Activated naive CD4-positive, alpha-beta T cell treated with Interleukin-2 at 50 U/mL for 16 hours (primary cell): ENCODE measurements around the gene ZNF80.

ENCODE experiments used
- DNase-seq: peaks from one replicate; pipeline ENCODE4 v3.0.0-alpha.2; 2020

ZNF80 gene

DNA sequence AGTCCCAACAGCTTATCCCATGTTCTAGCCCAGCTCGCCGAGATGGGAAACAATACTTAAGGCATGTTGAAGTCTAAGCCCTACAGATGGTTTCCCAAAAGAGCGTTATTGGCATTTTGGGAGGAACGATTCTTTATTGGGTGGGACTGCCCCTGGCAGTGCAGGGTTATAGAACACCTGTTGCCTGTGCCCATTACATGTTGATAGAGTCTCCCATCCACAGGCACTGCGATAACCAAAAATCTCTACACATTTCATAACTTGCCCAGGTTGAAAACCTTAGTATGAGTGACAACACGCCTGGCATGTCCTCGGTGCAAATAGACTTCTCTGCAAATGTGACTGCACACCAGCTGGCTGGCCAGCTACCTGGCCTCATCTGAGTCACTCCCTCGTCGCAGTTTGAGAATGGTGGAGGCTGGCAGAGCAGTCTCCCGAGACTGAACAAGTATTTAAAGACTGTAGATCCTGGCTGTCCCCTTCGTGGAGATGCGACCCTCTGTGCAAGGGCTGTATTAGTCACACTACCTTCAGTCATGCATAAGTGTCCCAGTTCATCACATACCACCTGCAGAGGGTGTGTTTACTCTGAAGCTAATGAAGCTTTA is 18.7 kb downstream of the ZNF80 start:
- DNase-seq: no peak

DNA sequence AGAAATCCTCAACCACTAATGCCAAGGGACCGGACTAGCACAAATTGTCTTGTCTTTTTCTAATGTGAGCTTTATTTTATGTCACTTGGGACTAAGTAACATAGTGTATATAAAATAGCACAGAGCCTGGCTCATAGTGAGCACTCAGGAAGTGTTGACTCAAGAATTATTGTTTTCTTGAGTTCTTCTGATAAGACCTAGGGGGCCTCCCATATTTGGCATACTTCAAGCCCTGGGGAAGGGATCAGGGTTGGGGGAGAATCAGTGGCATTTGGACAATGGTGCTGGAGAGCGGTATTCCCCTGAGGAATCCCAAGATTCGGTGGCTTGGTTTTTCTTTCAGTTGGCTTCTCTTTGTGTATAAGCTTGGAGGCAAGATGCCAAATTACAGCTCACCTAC is 19.4 kb downstream of the ZNF80 start:
- no peak for DNase-seq

- DNase-seq: no peak
Observed at GRCh38 chr3:114217266-114217665, 20.1 kb downstream of the ZNF80 start.

DNA sequence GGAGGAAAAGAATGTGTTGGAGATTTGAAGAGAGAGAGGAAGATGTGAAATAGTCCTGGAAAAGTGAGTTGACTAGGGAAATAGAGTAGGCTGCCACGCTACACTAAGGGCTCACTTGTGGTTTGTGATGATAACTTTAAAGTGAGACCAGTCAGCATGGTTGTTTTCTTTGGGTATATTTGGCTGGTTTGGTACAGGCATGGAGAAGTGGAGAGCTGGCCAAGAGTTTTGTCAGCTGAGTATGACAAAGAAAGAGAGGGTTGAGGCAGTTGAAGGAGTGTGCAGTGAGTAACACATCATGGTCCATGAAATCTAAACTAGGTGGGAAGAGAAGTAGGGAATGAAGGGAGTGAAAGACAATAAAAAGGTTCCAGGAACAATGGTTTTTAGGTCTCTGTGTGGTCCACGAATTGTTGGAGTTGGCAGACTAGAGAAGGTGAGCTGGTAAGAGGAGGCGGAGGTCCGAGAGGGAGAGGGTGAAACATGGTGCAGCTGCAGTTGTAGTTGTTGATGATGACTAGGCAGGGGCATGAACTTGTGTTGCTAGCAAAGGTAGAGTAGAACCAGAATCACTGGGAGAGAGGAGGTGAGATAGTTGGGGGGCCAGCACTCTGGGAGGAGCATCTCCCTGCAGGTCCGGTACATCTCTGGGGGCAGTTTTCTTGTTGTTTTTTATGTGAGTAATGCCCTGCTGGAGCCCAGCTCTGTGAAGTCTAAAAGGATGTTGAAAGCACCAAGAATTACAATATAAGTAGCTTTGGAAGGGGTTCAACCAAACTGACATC is 21.0 kb downstream of the ZNF80 start:
- DNase-seq: no peak

GRCh38 chr3:114214542-114215341 is 22.6 kb downstream of the ZNF80 start:
- DNase-seq: peak; percentile 33

DNA sequence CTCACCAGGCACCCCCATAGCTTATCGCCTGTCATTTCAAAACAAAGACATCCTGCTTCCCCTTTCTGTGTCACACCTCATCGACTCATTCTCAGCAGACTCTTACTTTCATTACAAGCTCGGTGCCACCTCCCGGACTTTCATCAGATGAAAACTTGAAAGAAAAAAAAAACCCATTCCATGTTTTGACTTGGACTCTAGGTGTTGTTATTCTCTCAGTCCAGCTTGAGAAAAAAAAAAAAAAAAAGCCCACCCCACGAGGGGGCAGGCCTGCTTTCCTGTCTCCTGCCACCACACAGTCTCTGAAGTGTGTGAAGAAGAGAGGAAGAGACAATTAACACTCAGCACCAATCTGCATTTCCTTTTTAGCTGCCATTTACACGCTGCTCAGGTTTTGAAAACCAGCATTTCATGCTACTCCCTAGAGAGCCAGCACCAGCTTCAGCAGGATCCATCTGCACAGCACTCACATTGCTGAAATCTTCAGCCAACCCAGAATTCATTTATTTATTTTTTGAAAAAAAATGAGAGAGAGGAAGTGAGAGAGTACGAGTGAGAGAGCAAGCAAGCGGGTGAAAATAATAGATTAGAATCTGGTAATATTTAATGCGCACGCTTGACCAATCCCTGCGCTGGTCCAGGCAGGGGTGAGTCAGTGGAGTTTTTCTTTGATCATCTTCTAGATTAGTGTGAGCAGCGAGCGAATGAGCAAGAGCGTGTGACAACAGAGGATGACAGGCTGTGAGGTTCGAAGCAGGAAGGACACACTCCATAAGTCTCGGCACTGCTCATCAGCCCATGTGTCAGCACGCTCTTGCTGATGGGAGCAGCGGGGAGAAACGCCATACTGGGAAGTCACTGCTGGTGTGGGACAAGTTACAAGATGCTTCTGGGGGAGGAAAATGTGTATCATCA is 23.5 kb downstream of the ZNF80 start:
- DNase-seq: peak; percentile 77

- no peak for DNase-seq
Observed at GRCh38 chr3:114213292-114213626, 24.1 kb downstream of the ZNF80 start.

DNA sequence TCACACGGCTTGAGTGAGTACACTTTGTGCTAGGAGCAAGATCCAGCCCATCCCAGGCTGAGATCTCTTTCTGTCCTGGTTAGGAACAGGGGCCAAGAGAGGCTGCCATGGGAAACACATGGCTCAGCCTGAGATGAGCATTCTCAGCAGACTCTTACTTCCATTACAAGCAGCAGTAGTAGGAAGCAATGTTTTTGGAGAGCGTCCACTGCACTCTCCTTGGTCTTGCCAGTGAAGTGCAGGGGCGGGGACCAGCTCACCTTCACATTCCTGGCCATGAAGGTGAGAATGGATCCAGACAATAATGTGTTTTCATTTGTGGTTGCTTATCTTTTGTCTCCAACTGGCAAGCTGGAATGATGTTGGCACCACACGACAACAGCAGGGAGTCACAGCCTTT is 24.7 kb downstream of the ZNF80 start:
- no peak for DNase-seq

GRCh38 chr3:114207768-114208167 is 29.6 kb downstream of the ZNF80 start:
- no peak for DNase-seq

- DNase-seq: no peak
Observed at GRCh38 chr3:114206342-114206741, 31.0 kb downstream of the ZNF80 start.

- DNase-seq: no peak
Observed at GRCh38 chr3:114205541-114205940, 31.8 kb downstream of the ZNF80 start.

DNA sequence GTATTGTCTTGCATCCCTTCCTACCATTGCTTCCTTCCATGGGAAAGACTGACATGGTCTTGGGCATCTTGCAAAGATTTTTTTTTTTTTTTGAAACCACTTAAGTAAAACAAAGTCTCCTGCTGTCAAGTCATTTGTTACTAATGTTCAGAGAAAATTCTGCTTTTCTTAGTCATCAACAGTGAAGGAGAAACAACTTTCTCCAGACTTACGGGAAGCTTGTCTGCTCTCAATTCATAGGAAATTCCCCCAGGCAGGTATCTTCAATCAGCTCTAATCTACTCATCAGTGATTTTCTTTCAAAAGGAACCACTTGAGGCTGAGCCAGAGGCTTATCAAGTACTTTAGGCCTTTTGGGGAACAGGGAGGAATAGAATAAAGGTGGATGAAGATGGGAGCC is 42.6 kb downstream of the ZNF80 start:
- DNase-seq: no peak

DNA sequence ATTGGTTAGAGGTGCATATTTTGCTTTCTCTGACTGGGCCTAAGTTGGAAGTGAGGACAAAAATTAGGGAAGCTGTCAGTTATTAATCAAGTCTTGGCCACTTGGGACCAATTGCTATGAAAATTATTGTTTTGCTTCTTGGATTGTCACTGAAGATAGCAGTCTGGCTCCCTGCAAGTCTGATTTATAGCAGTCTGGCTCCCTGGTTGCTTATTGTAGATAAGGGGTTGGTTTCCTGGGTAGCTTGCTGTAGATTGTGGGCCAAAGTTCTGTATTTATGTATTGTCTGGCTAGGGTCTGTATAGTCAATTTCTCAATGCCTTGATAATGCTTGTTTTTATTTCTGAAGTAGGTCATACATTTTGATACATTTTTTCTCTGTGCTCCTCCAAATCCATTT is 45.2 kb downstream of the ZNF80 start:
- DNase-seq: no peak

DNA sequence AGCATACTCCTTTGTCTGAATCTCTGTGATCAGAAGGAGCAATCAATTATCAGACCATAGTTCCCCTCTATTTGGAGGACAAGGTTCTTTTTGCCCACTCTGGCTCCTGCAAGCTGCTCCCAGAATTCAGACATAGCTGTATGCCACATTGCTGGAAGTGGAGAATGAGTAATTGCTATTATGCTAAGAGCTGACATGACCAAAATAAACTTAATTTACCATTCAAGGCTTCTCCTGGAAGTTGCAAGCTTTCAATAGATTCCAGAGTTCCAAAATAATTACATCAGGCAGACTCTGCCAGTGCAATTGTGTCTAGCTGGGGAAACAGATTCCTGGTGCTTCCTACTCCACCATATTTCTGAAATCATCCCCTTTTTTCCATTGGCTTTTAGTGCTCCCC is 50.9 kb downstream of the ZNF80 start:
- DNase-seq: no peak
